Stomach (tissue), 4 donors: ENCODE data around the gene KIDINS220.

Experiments used
- POLR2A ChIP-seq, 4 donors: fragments of 450-650 bp; IDR thresholded peaks; one replicate each; pipeline ENCODE4 v1.6.1; 2016; ENCODE audit warnings: antibody characterized with exemption in 4 of 4, control low read depth in 2 of 4, mild to moderate bottlenecking in 1 of 4, moderate library complexity in 1 of 4
- POLR2AphosphoS5 ChIP-seq, 3 donors: sonication (generic); formaldehyde crosslinking; IDR thresholded peaks; one replicate each; pipeline ENCODE4 v1.6.1; 2016; ENCODE audit warnings: antibody characterized with exemption in 3 of 3

GRCh38 chr2:8862230-8862629, 24.8 kb upstream of the KIDINS220 start:
- TF ChIP-seq POLR2A (IDR thresholded peaks at IDR 0.05) (no peak), POLR2AphosphoS5 (IDR thresholded peaks at IDR 0.05) (no peak)
